T-cell (primary cell): ENCODE data around the gene DLGAP1. TPM values are rescaled to one million over a fixed set of nuclear protein-coding genes. Genes with fewer than 3 reads are reported as not detected.

Experiments
- ATAC-seq, 4 experiments: fragments of 200-7000 bp in 3 of 4; fragments of 150-1000 bp in 1 of 4; cut with Tn5 transposase; replicated peaks in 1 of 4; 1 replicate in 3 of 4; 2 replicates in 1 of 4; pipeline ENCODE4 v1.10.0; 2021; ENCODE audit warnings: moderate library complexity in 3 of 4, mild to moderate bottlenecking in 2 of 4, moderate number of reproducible peaks in 1 of 4
- CTCF ChIA-PET, 2 donors: fragments of 300-600 bp; sonication (Branson Sonifier 250); formaldehyde crosslinking; loops; one replicate each; lab custom pipeline; 2022; ENCODE audit warnings: antibody characterized with exemption in 2 of 2; lab: Charles Lee
- POLR2A ChIA-PET, 2 donors: fragments of 300-600 bp; sonication (Branson Sonifier 250); formaldehyde crosslinking; loops; one replicate each; lab custom pipeline; 2022; ENCODE audit warnings: antibody characterized with exemption in 2 of 2; lab: Charles Lee
- DNase-seq, 35 experiments: peaks; one replicate each; pipeline versions ENCODE4 v3.0.0 to v3.0.0-alpha.2; 2013 to 2023
- H3K27ac ChIP-seq: one replicate; pipeline ENCODE4 v1.5.1; 2013; ENCODE audit warnings: low read length
- H3K27me3 ChIP-seq, 2 experiments: replicated peaks in 1 of 2; 1 replicate in 1 of 2; 2 replicates in 1 of 2; pipeline versions ENCODE4 v1.6.1 to v1.7.0; 2013; ENCODE audit warnings: low read length in 1 of 2, mixed read lengths in 1 of 2; ENCODE audit not compliant: control insufficient read depth in 2 of 2, insufficient read depth in 2 of 2; ENCODE audit errors: extremely low read depth in 1 of 2
- H3K36me3 ChIP-seq, 2 donors: 1 replicate in 1 of 2; 2 replicates in 1 of 2; pipeline versions ENCODE4 v1.6.1 to v1.7.0; 2013; ENCODE audit warnings: low read length in 1 of 2; ENCODE audit not compliant: control insufficient read depth in 2 of 2, insufficient read depth in 1 of 2; ENCODE audit errors: extremely low read depth in 1 of 2
- H3K4me1 ChIP-seq, 2 experiments: 1 replicate in 1 of 2; 2 replicates in 1 of 2; pipeline versions ENCODE4 v1.6.1 to v1.7.0; 2013; ENCODE audit warnings: low read length in 2 of 2, mixed read lengths in 1 of 2; ENCODE audit not compliant: insufficient read depth in 2 of 2, control insufficient read depth in 1 of 2; ENCODE audit errors: extremely low read depth in 1 of 2
- H3K4me3 ChIP-seq, 2 donors: 1 replicate in 1 of 2; 2 replicates in 1 of 2; pipeline versions ENCODE4 v1.5.1 to v1.7.0; 2013; ENCODE audit warnings: mild to moderate bottlenecking in 2 of 2, low read length in 1 of 2, moderate library complexity in 1 of 2; ENCODE audit not compliant: control insufficient read depth in 1 of 2; ENCODE audit errors: extremely low read depth in 1 of 2
- H3K9me3 ChIP-seq: 2 replicates; pipeline ENCODE4 v1.7.0; 2013
- H3K27ac Mint-ChIP-seq, 2 donors: one replicate each; pipeline ENCODE4 v1.8.0; 2020 to 2021; ENCODE audit warnings: mild to moderate bottlenecking in 2 of 2, mixed read lengths in 2 of 2
- H3K27me3 Mint-ChIP-seq, 2 donors: one replicate each; pipeline ENCODE4 v1.8.0; 2021 to 2022; ENCODE audit warnings: mixed read lengths in 2 of 2
- H3K36me3 Mint-ChIP-seq: one replicate; pipeline ENCODE4 v1.8.0; 2021; ENCODE audit warnings: mixed read lengths
- H3K4me1 Mint-ChIP-seq, 3 donors: one replicate each; pipeline ENCODE4 v1.8.0; 2020 to 2022; ENCODE audit warnings: mixed read lengths in 3 of 3, mild to moderate bottlenecking in 1 of 3
- H3K4me3 Mint-ChIP-seq, 3 donors: one replicate each; pipeline ENCODE4 v1.8.0; 2020 to 2022; ENCODE audit warnings: mild to moderate bottlenecking in 3 of 3, mixed read lengths in 3 of 3, moderate library complexity in 3 of 3
- H3K9me3 Mint-ChIP-seq, 3 donors: one replicate each; pipeline ENCODE4 v1.8.0; 2020 to 2022; ENCODE audit warnings: mixed read lengths in 3 of 3
- WGBS: methylation state at CpG from one replicate; pipeline ENCODE4 v1.1.5; 2013; ENCODE audit warnings: missing lambda C conversion rate; ENCODE audit not compliant: insufficient coverage; 5-methylcytosine and 5-hydroxymethylcytosine counted together
- total RNA-seq, 35 experiments: library from RNA in 6 of 35; stranded (reverse) in 6 of 35; fragments of 120-200 nt in 1 of 35; gene quantifications; one replicate each; pipeline versions ENCODE4 v1.2.1 to v1.2.4 and lab custom pipeline; 2013 to 2026

The DLGAP1 gene
- total RNA-seq, 5 donors from 2014 or later (not counting 1 experiment from before 2014, with no cell fraction given): 0.25 to 1.8 (median 0.26) TPM

- 95% methylated on average over 6 of the region's 6 CpGs for WGBS
- CTCF ChIA-PET: no interaction called here
- no peaks in the 10 kb centered on the region for H3K4me1 ChIP-seq
- no peaks in the 10 kb centered on the region for H3K9me3 ChIP-seq
- no peak overlapping the region for H3K27ac ChIP-seq
- Mint-ChIP-seq H3K27me3 (no peaks in the 10 kb centered on the region), H3K27ac (no peak overlapping the region), H3K4me1 (no peaks in the 10 kb centered on the region), H3K9me3 (no peaks in the 10 kb centered on the region), H3K4me3 (no peak overlapping the region), H3K36me3 (no peaks in the 10 kb centered on the region)
- no peaks in the 10 kb centered on the region for H3K27me3 ChIP-seq
- no peak for ATAC-seq
- no peak overlapping the region for H3K4me3 ChIP-seq
- POLR2A ChIA-PET: no interaction called here
- no peak for DNase-seq
- no peaks in the 10 kb centered on the region for H3K36me3 ChIP-seq
These were observed 524.1 kb downstream of the DLGAP1 start for GRCh38 chr18:3931013-3931315.

- no peaks in the 10 kb centered on the region for H3K4me1 Mint-ChIP-seq
- POLR2A ChIA-PET: no interaction called here
- no peak overlapping the region for H3K27ac Mint-ChIP-seq
- H3K4me1 ChIP-seq: no peaks in the 10 kb centered on the region
- no peak overlapping the region for H3K27ac ChIP-seq
- DNase-seq (no peak), ATAC-seq (no peak)
- no peak overlapping the region for H3K4me3 Mint-ChIP-seq
- H3K27me3 Mint-ChIP-seq: peaks cover 3% of the 10 kb centered on the region in 2 donors
- no peaks in the 10 kb centered on the region for H3K9me3 Mint-ChIP-seq
- no peaks in the 10 kb centered on the region for H3K27me3 ChIP-seq
- CTCF ChIA-PET: no interaction called here
- H3K4me3 ChIP-seq: no peak overlapping the region
- H3K36me3 ChIP-seq: no peaks in the 10 kb centered on the region
- H3K36me3 Mint-ChIP-seq: no peaks in the 10 kb centered on the region
- H3K9me3 ChIP-seq: no peaks in the 10 kb centered on the region
- 84% methylated on average over 12 of the region's 13 CpGs for WGBS
These were observed 524.7 kb downstream of the DLGAP1 start for GRCh38 chr18:3930126-3931012.

GRCh38 chr18:3924455-3924854 is 530.7 kb downstream of the DLGAP1 start:
- Histone ChIP-seq H3K4me1 (no peaks in the 10 kb centered on the region), H3K36me3 (no peaks in the 10 kb centered on the region), H3K4me3 (no peak overlapping the region), H3K27ac (no peak overlapping the region), H3K27me3 (no peaks in the 10 kb centered on the region), H3K9me3 (no peaks in the 10 kb centered on the region)
- Mint-ChIP-seq H3K4me3 (no peak overlapping the region), H3K27ac (no peak overlapping the region), H3K4me1 (no peaks in the 10 kb centered on the region), H3K9me3 (no peaks in the 10 kb centered on the region), H3K36me3 (no peaks in the 10 kb centered on the region), H3K27me3 (peaks cover 11 to 14% of the 10 kb centered on the region in 2 donors)
- CTCF ChIA-PET: no interaction called here
- WGBS: no CpG with 5 or more reads among the region's 1 CpG
- POLR2A ChIA-PET: no interaction called here
- no peak for DNase-seq
- no peak for ATAC-seq

GRCh38 chr18:3923750-3924149 is 531.4 kb downstream of the DLGAP1 start:
- no CpG with 5 or more reads among the region's 2 CpGs for whole genome bisulfite sequencing

GRCh38 chr18:3921826-3922225 is 533.3 kb downstream of the DLGAP1 start:
- Mint-ChIP-seq H3K4me3 (no peak overlapping the region), H3K27me3 (peaks cover 16 to 19% of the 10 kb centered on the region in 2 donors), H3K36me3 (no peaks in the 10 kb centered on the region), H3K4me1 (no peaks in the 10 kb centered on the region), H3K9me3 (no peaks in the 10 kb centered on the region), H3K27ac (no peak overlapping the region)
- no peaks in the 10 kb centered on the region for H3K27me3 ChIP-seq
- H3K9me3 ChIP-seq: no peaks in the 10 kb centered on the region
- POLR2A ChIA-PET: no interaction called here
- no peak for DNase-seq
- WGBS: 41% methylated on average over 2 of the region's 3 CpGs
- no peak overlapping the region for H3K27ac ChIP-seq
- no peaks in the 10 kb centered on the region for H3K4me1 ChIP-seq
- ATAC-seq: no peak
- no peak overlapping the region for H3K4me3 ChIP-seq
- no peaks in the 10 kb centered on the region for H3K36me3 ChIP-seq
- CTCF ChIA-PET: no interaction called here

More at GRCh38 chr18:3923750-3924149, 531.4 kb downstream of the DLGAP1 start:
- H3K36me3 Mint-ChIP-seq: no peaks in the 10 kb centered on the region
- H3K36me3 ChIP-seq: no peaks in the 10 kb centered on the region
- no peak overlapping the region for H3K27ac Mint-ChIP-seq
- ChIA-PET CTCF (no interaction called here), POLR2A (no interaction called here)
- no peaks in the 10 kb centered on the region for H3K9me3 ChIP-seq
- DNase-seq (no peak), ATAC-seq (no peak)
- H3K4me1 Mint-ChIP-seq: no peaks in the 10 kb centered on the region
- H3K4me1 ChIP-seq: no peaks in the 10 kb centered on the region
- H3K9me3 Mint-ChIP-seq: no peaks in the 10 kb centered on the region
- H3K4me3 ChIP-seq: no peak overlapping the region
- H3K27ac ChIP-seq: no peak overlapping the region
- H3K27me3 Mint-ChIP-seq: peaks cover 11 to 15% of the 10 kb centered on the region in 2 donors
- no peak overlapping the region for H3K4me3 Mint-ChIP-seq
- H3K27me3 ChIP-seq: no peaks in the 10 kb centered on the region

GRCh38 chr18:3920832-3921231 is 534.3 kb downstream of the DLGAP1 start:
- no peaks in the 10 kb centered on the region for H3K27me3 ChIP-seq
- Mint-ChIP-seq H3K4me1 (no peaks in the 10 kb centered on the region), H3K36me3 (no peaks in the 10 kb centered on the region), H3K9me3 (no peaks in the 10 kb centered on the region), H3K4me3 (no peak overlapping the region), H3K27ac (no peak overlapping the region), H3K27me3 (peaks cover 16 to 23% of the 10 kb centered on the region in 2 donors)
- POLR2A ChIA-PET: no interaction called here
- H3K36me3 ChIP-seq: no peaks in the 10 kb centered on the region
- H3K4me1 ChIP-seq: no peaks in the 10 kb centered on the region
- ATAC-seq: no peak
- H3K4me3 ChIP-seq: no peak overlapping the region
- no CpG with 5 or more reads among the region's 2 CpGs for WGBS
- no peak for DNase-seq
- no peaks in the 10 kb centered on the region for H3K9me3 ChIP-seq
- CTCF ChIA-PET: no interaction called here
- no peak overlapping the region for H3K27ac ChIP-seq
